DND-41 (cell line): ENCODE measurements around the gene TMA7.

Source experiments
- ATAC-seq: fragments of 200-7000 bp; cut with Tn5 transposase; 3 replicates; pipeline ENCODE4 v1.9.1; 2021; ENCODE audit warnings: low read depth; ENCODE audit not compliant: insufficient read depth
- DNase-seq: peaks from one replicate; pipeline ENCODE4 v3.0.0-alpha.2; 2020
- H2AFZ ChIP-seq: 2 replicates; pipeline ENCODE4 v1.6.0; 2012; ENCODE audit warnings: low read depth, low read length
- H3K27ac ChIP-seq: 2 replicates; pipeline ENCODE4 v1.5.1; 2012; ENCODE audit warnings: low read length, inconsistent platforms
- H3K27me3 ChIP-seq: fragments of 200-600 bp; sonication (generic); 2 replicates; pipeline ENCODE4 v1.6.0; 2012; ENCODE audit warnings: low read length, mild to moderate bottlenecking, inconsistent platforms; ENCODE audit not compliant: insufficient read depth, poor library complexity
- H3K36me3 ChIP-seq: 2 replicates; pipeline ENCODE4 v1.5.1; 2012; ENCODE audit warnings: low read length, inconsistent platforms; ENCODE audit not compliant: insufficient read depth
- H3K4me1 ChIP-seq: 2 replicates; pipeline ENCODE4 v1.5.1; 2012; ENCODE audit warnings: mild to moderate bottlenecking, low read length; ENCODE audit not compliant: insufficient read depth
- H3K4me2 ChIP-seq: 2 replicates; pipeline ENCODE4 v1.6.0; 2012; ENCODE audit warnings: mild to moderate bottlenecking, moderate library complexity, low read length, inconsistent platforms; ENCODE audit not compliant: insufficient read depth
- H3K4me3 ChIP-seq, 2 experiments: fragments of 200-600 bp in 1 of 2; shearing (Covaris generic) in 1 of 2; 2 replicates each; pipeline ENCODE4 v1.5.1; 2012 to 2016; ENCODE audit warnings: inconsistent platforms in 2 of 2, low read length in 2 of 2, mild to moderate bottlenecking in 2 of 2, low read depth in 1 of 2, moderate library complexity in 1 of 2
- H3K79me2 ChIP-seq: 2 replicates; pipeline ENCODE4 v1.6.0; 2012; ENCODE audit warnings: low read length, inconsistent platforms; ENCODE audit not compliant: insufficient read depth
- H3K9ac ChIP-seq: 2 replicates; pipeline ENCODE4 v1.6.0; 2012; ENCODE audit warnings: low read depth, mild to moderate bottlenecking, inconsistent platforms, low read length, moderate library complexity
- H3K9me3 ChIP-seq: 2 replicates; pipeline ENCODE4 v1.5.1; 2012; ENCODE audit warnings: low read length, moderate library complexity, mild to moderate bottlenecking, inconsistent platforms; ENCODE audit not compliant: insufficient read depth, severe bottlenecking
- H4K20me1 ChIP-seq: 2 replicates; pipeline ENCODE4 v1.6.0; 2012; ENCODE audit warnings: low read length; ENCODE audit not compliant: insufficient read depth
- CTCF ChIP-seq: IDR thresholded peaks from 2 replicates; pipeline ENCODE4 v1.5.1; 2012; ENCODE audit warnings: borderline replicate concordance, low read length, moderate library complexity, mild to moderate bottlenecking; ENCODE audit not compliant: poor library complexity, severe bottlenecking; ENCODE audit errors: extremely low read depth
- EZH2 ChIP-seq: IDR thresholded peaks from 3 replicates; pipeline ENCODE4 v1.6.1; 2012; ENCODE audit warnings: borderline replicate concordance, low read depth, mild to moderate bottlenecking, moderate library complexity, low read length, inconsistent platforms; ENCODE audit not compliant: severe bottlenecking

The TMA7 gene

DNA sequence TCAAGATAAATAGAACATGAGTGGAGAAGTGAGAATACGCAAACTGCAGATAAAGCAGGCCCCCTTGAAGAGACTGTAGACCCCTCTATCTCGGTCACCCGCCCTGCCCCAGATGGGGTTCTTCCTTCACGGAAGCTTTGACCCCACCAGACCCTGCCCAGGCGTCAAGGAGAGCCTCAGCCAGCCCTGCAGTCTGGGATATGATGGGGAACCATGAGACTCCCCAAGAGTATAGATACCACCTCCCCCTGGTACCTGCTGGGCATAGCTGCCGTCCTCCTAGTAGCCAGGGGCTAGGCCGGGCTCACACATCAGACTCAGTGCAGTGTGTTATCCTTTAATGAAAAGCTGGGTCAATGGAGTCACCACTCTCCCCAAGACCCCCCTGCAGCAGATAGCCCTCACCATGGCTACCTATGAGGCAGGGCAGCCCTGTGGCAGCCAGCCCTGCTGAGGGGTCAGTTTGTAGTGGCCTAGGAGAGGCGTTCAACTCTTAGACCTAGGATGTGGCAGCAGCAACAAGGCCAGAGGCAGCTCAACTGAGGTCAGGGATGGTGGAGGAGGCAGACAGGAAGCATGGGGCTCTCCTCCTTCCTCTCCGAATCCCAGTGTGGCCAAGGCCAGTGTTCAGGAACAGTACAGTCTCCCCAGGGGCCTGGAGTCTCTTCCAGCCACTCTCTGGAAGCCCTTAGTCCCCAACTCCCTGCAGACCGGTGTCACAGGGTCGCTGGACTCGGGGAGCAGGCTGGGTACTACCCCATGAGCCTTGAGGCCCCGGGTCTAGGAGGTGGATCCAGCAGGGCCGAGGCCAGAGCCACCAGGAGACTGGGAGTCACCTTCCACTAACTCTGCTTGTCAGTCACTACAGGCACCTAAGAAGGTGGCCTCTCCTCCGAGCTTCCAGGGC is 36.3 kb upstream of the TMA7 start:
- Histone ChIP-seq H3K36me3 (no peaks in the 10 kb centered on the region), H3K4me3 (no peak overlapping the region), H3K9ac (no peak overlapping the region), H3K27me3 (no peaks in the 10 kb centered on the region), H2AFZ (no peak overlapping the region), H3K27ac (no peak overlapping the region), H3K79me2 (no peaks in the 10 kb centered on the region), H3K9me3 (no peaks in the 10 kb centered on the region), H3K4me1 (no peaks in the 10 kb centered on the region), H3K4me2 (no peak overlapping the region), H4K20me1 (0 out of 2 replicates have a peak, but pooled peaks cover 6% of the 10 kb centered on the region)
- peak; percentile 2 for DNase-seq
- TF ChIP-seq EZH2: no peak
- no peak for TF ChIP-seq CTCF
- ATAC-seq: no peak

DNA sequence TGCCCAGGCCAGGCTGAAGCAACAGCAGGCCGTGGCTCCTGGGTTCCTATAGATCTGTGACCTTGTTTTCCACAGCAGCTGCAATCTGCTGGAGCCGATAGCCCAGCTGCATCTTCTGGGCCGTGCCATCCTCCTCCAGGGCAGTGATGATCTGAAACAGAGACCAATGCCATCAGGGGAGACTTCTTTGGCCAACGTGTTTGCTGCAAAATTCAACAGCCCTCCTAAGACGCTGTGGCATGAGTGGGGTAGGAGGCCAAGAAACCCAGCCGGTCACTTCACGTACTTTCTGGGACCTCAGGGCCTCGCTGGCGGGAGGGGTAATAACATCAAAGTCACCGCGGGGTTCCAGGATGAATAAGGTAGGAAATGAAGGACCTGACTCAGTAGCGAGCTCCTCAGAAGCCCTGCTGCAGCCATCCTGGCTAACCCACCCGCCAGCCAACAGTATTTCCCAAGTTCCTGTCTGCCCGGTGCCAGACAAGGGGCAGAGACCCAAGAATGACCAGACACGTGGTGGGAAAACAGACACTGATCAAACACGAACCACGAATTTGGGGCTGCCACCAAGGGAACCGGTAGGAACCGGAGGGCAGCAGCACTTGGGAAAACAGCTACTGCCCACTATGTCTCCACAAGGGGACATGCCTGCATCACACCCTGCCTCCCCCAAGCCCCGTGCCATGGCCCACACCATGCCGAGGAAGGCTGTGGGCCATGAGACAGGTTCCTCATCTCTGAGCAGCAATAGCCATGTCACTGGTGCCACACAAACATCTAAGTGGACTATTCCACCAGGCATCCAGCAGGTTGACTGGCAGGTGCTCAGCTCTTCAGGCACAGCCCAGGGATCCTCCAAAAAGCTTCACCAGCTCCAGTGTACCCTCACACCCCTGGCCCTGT is 35.4 kb upstream of the TMA7 start:
- DNase-seq: peak; percentile 0
- no peaks in the 10 kb centered on the region for H3K79me2 ChIP-seq
- H3K27me3 ChIP-seq: no peaks in the 10 kb centered on the region
- no peak overlapping the region for H3K9ac ChIP-seq
- H3K4me1 ChIP-seq: no peaks in the 10 kb centered on the region
- ATAC-seq: no peak
- no peak overlapping the region for H2AFZ ChIP-seq
- no peak overlapping the region for H3K4me3 ChIP-seq
- no peaks in the 10 kb centered on the region for H3K36me3 ChIP-seq
- TF ChIP-seq CTCF (no peak), EZH2 (no peak)
- no peak overlapping the region for H3K27ac ChIP-seq
- no peaks in the 10 kb centered on the region for H3K9me3 ChIP-seq
- H3K4me2 ChIP-seq: no peak overlapping the region
- H4K20me1 ChIP-seq: 0 out of 2 replicates have a peak, but pooled peaks cover 6% of the 10 kb centered on the region

DNA sequence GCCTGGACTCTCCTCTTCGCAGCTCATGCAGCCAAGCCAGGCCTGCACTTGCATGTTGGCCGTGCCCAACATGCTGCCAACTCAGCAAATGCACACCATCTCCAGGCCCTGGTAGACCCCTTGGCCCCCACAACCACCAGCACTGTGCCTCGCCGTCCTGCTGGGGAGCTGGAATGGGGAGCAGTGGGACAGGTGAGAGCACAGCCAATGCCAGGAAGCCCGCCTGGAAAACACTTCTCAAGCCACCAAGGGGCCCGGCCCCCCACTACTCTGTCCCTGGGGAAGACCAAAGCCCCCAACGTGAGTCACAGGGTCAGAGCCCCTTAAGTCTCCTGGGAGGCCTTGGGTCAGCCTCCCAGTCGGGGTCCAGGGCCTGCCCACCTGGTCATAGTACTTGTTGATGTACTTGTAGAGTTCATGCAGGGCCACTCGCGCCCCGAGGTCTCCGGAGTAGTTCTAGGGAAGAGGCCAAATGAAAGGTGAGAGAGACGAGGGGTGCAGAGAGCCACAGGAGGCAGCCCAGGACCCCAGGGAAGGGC is 34.6 kb upstream of the TMA7 start:
- ATAC-seq (no peak), DNase-seq (peak; percentile 2)
- H3K79me2 ChIP-seq: no peaks in the 10 kb centered on the region
- TF ChIP-seq CTCF (no peak), EZH2 (no peak)
- no peaks in the 10 kb centered on the region for H3K36me3 ChIP-seq
- no peak overlapping the region for H3K27ac ChIP-seq
- H3K9ac ChIP-seq: no peak overlapping the region
- no peak overlapping the region for H3K4me3 ChIP-seq
- H2AFZ ChIP-seq: no peak overlapping the region
- peaks cover 6% of the 10 kb centered on the region; the same call in 1 of the 2 replicates for H4K20me1 ChIP-seq
- no peaks in the 10 kb centered on the region for H3K4me1 ChIP-seq
- H3K27me3 ChIP-seq: no peaks in the 10 kb centered on the region
- no peaks in the 10 kb centered on the region for H3K9me3 ChIP-seq
- H3K4me2 ChIP-seq: no peak overlapping the region
